Measurements from ENCODE around the gene IZUMO1. TPM values are rescaled to one million over a fixed set of nuclear protein-coding genes. Genes with fewer than 3 reads are reported as not detected.

The IZUMO1 gene
- total and polyA plus RNA-seq, 9 of the 15 experiments (the other 6 are each of a cell fraction or from before 2014, with no cell fraction given) = 0.14 to 2.1 (median 0.73) TPM

DNA sequence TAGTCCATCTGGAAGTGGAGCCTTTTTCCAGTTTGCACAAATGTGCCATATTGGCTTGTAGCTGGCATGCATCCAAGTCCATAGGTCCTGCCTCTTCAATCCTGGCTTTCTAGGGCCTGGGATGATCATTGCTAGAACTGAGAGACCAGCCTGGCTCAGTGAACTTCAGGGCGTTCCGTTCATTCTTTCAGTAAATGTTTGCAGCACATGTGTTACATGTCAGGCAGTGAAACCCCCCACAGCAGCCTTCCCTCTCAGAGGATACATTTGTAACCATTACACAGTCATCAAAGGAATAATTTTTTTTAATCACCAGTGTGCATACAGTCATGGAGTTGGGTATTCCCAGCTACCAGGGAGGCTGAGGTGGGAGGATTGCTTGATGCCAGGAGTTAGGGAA, 41.3 kb downstream of the IZUMO1 start:
- DNase-seq (ENCODE audit: extremely low read depth in 1 of 4, low spot score in 3 of 4) = no peak
- 54% methylated on average over 2 of the region's 2 CpGs for WGBS (ENCODE audit: insufficient coverage, low coverage, missing lambda C conversion rate)
- no peak overlapping the region for H3K4me3 ChIP-seq
- no peak for ATAC-seq
- intact Hi-C loops (cut with micrococcal nuclease) = no loop called here
- ChIA-PET CTCF (ENCODE audit: low intra/inter-chr PET ratio) (no interaction called here), POLR2A (interaction anchor here (1.0 kb wide), 1 partner anchor 9 kb away, joined by 4 read pairs; no protein-coding TSS in a partner anchor)
- FAIRE-seq = peak; percentile 23
- H3K9me3 ChIP-seq (replicated peaks; ENCODE audit: control insufficient read depth, insufficient read depth, low read depth, low read length) = no peaks in the 10 kb centered on the region
- TF ChIP-seq POU5F1 (IDR thresholded peaks at IDR 0.05; ENCODE audit: borderline replicate concordance, low read depth, low read length, partially characterized antibody) (no peak), NFIC (IDR thresholded peaks at IDR 0.05) (peak; percentile 80)
- BruUV-seq (replicated peaks) = no TSS peak
- 0 out of 4 replicates have a peak overlapping the region, but pooled peaks of 1 of the 2 experiments have one; percentile 52 for H3K9ac ChIP-seq (ENCODE audit: insufficient read depth in 1 of 2, low read depth in 2 of 2, low read length in 2 of 2)
- peaks cover 0 to 19% of the 10 kb centered on the region in 2 experiments; a peak in 2 of 5 replicates for H3K4me1 ChIP-seq (replicated peaks in 1 of 2; ENCODE audit: control insufficient read depth in 2 of 2, insufficient read depth in 2 of 2, low read length in 2 of 2)
- no peaks in the 10 kb centered on the region for H3K79me2 ChIP-seq (ENCODE audit: control insufficient read depth, insufficient read depth, low read length)
- H3K9me1 ChIP-seq (ENCODE audit: control insufficient read depth, insufficient read depth, low read length) = no peaks in the 10 kb centered on the region
- in situ Hi-C loops (cut with MboI) = no loop called here
- no peaks in the 10 kb centered on the region for H3K36me3 ChIP-seq (ENCODE audit: control insufficient read depth, insufficient read depth, low read length)
- no peak overlapping the region for H2AFZ ChIP-seq (ENCODE audit: low read depth, low read length)
- H3K27ac ChIP-seq (ENCODE audit: extremely low read depth, low read depth, low read length) = no peak overlapping the region
- no peak overlapping the region for H3K4me2 ChIP-seq (ENCODE audit: insufficient read depth, low read length)
- H4K20me1 ChIP-seq (replicated peaks; ENCODE audit: control insufficient read depth, insufficient read depth, low read length) = no peaks in the 10 kb centered on the region
- no peaks in the 10 kb centered on the region for H3K27me3 ChIP-seq (ENCODE audit: control insufficient read depth in 2 of 2, insufficient read depth in 2 of 2, low read length in 2 of 2)

DNA sequence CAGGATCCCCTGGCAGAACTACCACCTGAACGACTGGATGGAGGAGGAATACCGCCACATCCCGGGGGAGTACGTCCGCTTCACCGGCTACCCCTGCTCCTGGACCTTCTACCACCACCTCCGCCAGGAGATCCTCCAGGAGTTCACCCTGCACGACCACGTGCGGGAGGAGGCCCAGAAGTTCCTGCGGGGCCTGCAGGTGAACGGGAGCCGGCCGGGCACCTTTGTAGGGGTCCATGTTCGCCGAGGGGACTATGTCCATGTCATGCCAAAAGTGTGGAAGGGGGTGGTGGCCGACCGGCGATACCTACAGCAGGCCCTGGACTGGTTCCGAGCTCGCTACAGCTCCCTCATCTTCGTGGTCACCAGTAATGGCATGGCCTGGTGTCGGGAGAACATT, 43.4 kb downstream of the IZUMO1 start:
- no peak overlapping the region for H3K4me3 ChIP-seq
- no peak overlapping the region for H3K4me2 ChIP-seq (ENCODE audit: insufficient read depth, low read length)
- DNase-seq (ENCODE audit: extremely low read depth in 1 of 4, low spot score in 3 of 4) = no peak
- BruUV-seq (replicated peaks) = no TSS peak
- H3K4me1 ChIP-seq (replicated peaks in 1 of 2; ENCODE audit: control insufficient read depth in 2 of 2, insufficient read depth in 2 of 2, low read length in 2 of 2) = peaks cover 4 to 13% of the 10 kb centered on the region in 2 experiments; a peak in 4 of 5 replicates
- no peaks in the 10 kb centered on the region for H3K79me2 ChIP-seq (ENCODE audit: control insufficient read depth, insufficient read depth, low read length)
- CTCF ChIA-PET (ENCODE audit: low intra/inter-chr PET ratio) = no interaction called here
- no peak overlapping the region for H3K27ac ChIP-seq (ENCODE audit: extremely low read depth, low read depth, low read length)
- WGBS (ENCODE audit: insufficient coverage, low coverage, missing lambda C conversion rate) = 85% methylated on average over 21 of the region's 23 CpGs
- in situ Hi-C loops (cut with MboI) (no loop called here), intact Hi-C loops (cut with micrococcal nuclease) (no loop called here)
- H3K9ac ChIP-seq (ENCODE audit: insufficient read depth in 1 of 2, low read depth in 2 of 2, low read length in 2 of 2) = no peak overlapping the region; a peak in 1 of 4 replicates
- H3K9me1 ChIP-seq (ENCODE audit: control insufficient read depth, insufficient read depth, low read length) = no peaks in the 10 kb centered on the region
- no peak overlapping the region for H2AFZ ChIP-seq (ENCODE audit: low read depth, low read length)
- no peaks in the 10 kb centered on the region for H3K9me3 ChIP-seq (replicated peaks; ENCODE audit: control insufficient read depth, insufficient read depth, low read depth, low read length)
- no peaks in the 10 kb centered on the region for H3K36me3 ChIP-seq (ENCODE audit: control insufficient read depth, insufficient read depth, low read length)
- POLR2A ChIA-PET = no interaction called here
- no peak for ATAC-seq
- no peak for FAIRE-seq
- H3K27me3 ChIP-seq (ENCODE audit: control insufficient read depth in 2 of 2, insufficient read depth in 2 of 2, low read length in 2 of 2) = no peaks in the 10 kb centered on the region
- H4K20me1 ChIP-seq (replicated peaks; ENCODE audit: control insufficient read depth, insufficient read depth, low read length) = no peaks in the 10 kb centered on the region
- TF ChIP-seq MCM7 (IDR thresholded peaks at IDR 0.05) = no peak
- TF ChIP-seq TEAD4 (IDR thresholded peaks at IDR 0.05; ENCODE audit: low read length) = no peak
- TF ChIP-seq TEAD4 (CRISPR knock-in tag; IDR thresholded peaks at IDR 0.05; ENCODE audit: borderline replicate concordance) = no peak
- TF ChIP-seq XRCC5 (IDR thresholded peaks at IDR 0.05; ENCODE audit: low read depth, low read length) = no peak
- no peak for TF ChIP-seq ILF3 (IDR thresholded peaks at IDR 0.05; ENCODE audit: borderline replicate concordance)
- TF ChIP-seq CCNT2 (IDR thresholded peaks at IDR 0.05; ENCODE audit: borderline replicate concordance, extremely low read depth, insufficient read length, low read depth, low read length) = no peak
- TF ChIP-seq ZNF699 (CRISPR knock-in tag; IDR thresholded peaks at IDR 0.05; ENCODE audit: insufficient replicate concordance) = no peak
- TF ChIP-seq ZBED1 (IDR thresholded peaks at IDR 0.05) = no peak
- TF ChIP-seq, protein P1, sequence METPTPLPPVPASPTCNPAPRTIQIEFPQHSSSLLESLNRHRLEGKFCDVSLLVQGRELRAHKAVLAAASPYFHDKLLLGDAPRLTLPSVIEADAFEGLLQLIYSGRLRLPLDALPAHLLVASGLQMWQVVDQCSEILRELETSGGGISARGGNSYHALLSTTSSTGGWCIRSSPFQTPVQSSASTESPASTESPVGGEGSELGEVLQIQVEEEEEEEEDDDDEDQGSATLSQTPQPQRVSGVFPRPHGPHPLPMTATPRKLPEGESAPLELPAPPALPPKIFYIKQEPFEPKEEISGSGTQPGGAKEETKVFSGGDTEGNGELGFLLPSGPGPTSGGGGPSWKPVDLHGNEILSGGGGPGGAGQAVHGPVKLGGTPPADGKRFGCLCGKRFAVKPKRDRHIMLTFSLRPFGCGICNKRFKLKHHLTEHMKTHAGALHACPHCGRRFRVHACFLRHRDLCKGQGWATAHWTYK (CRISPR knock-in tag; IDR thresholded peaks at IDR 0.05) = no peak
- TF ChIP-seq SRSF1 (IDR thresholded peaks at IDR 0.05; ENCODE audit: low read depth, low read length) = no peak
- no peak for TF ChIP-seq ZNF41 (CRISPR knock-in tag; conservative IDR thresholded peaks at IDR 0.05)
- no peak for TF ChIP-seq ZNF184 (CRISPR knock-in tag; IDR thresholded peaks at IDR 0.05)
- no peak for TF ChIP-seq JUND (IDR thresholded peaks at IDR 0.05; ENCODE audit: borderline replicate concordance, low read depth, low read length)
- TF ChIP-seq JUND (tag; IDR thresholded peaks at IDR 0.05; ENCODE audit: borderline replicate concordance, low read depth, low read length) = no peak
- TF ChIP-seq COPS2 (conservative IDR thresholded peaks at IDR 0.05) = no peak
